ENCODE measurements around the gene TRPC4AP.

TRPC4AP gene

GRCh38 chr20:35014537-35014936 is 78.1 kb downstream of the TRPC4AP start:
- DNase-seq (ENCODE audit: low read depth) = no peak

GRCh38 chr20:35013421-35014411 is 78.9 kb downstream of the TRPC4AP start:
- no peak for DNase-seq (ENCODE audit: low read depth)

GRCh38 chr20:35012227-35013069 is 80.2 kb downstream of the TRPC4AP start:
- DNase-seq (ENCODE audit: low read depth) = peak; percentile 41

- peak; percentile 32 for DNase-seq (ENCODE audit: low read depth)
These were observed 80.9 kb downstream of the TRPC4AP start for GRCh38 chr20:35011589-35012226.

- DNase-seq (ENCODE audit: low read depth) = no peak
These were observed 82.0 kb downstream of the TRPC4AP start for GRCh38 chr20:35010405-35011192.

- DNase-seq (ENCODE audit: low read depth) = no peak
These were observed 82.8 kb downstream of the TRPC4AP start for GRCh38 chr20:35009665-35010328.

- peak; percentile 35 for DNase-seq (ENCODE audit: low read depth)
These were observed 83.9 kb downstream of the TRPC4AP start for GRCh38 chr20:35008411-35009342.

GRCh38 chr20:35007891-35008290 is 84.7 kb downstream of the TRPC4AP start:
- no peak for DNase-seq (ENCODE audit: low read depth)

- DNase-seq (ENCODE audit: low read depth) = no peak
These were observed 85.2 kb downstream of the TRPC4AP start for GRCh38 chr20:35007413-35007812.

- no peak for DNase-seq (ENCODE audit: low read depth)
These were observed 86.1 kb downstream of the TRPC4AP start for GRCh38 chr20:35006531-35006971.

GRCh38 chr20:35006009-35006408 is 86.6 kb downstream of the TRPC4AP start:
- no peak for DNase-seq (ENCODE audit: low read depth)

- no peak for DNase-seq (ENCODE audit: low read depth)
These were observed 87.1 kb downstream of the TRPC4AP start for GRCh38 chr20:35005463-35005961.

- DNase-seq (ENCODE audit: low read depth) = no peak
These were observed 87.7 kb downstream of the TRPC4AP start for GRCh38 chr20:35004749-35005462.

- no peak for DNase-seq (ENCODE audit: low read depth)
These were observed 88.4 kb downstream of the TRPC4AP start for GRCh38 chr20:35004051-35004725.

GRCh38 chr20:35003211-35004031 is 89.2 kb downstream of the TRPC4AP start:
- DNase-seq (ENCODE audit: low read depth) = no peak

- no peak for DNase-seq (ENCODE audit: low read depth)
These were observed 90.0 kb downstream of the TRPC4AP start for GRCh38 chr20:35002426-35003210.

Data from amniotic epithelial cell (primary cell).